GM19099 (cell line): ENCODE results near the gene RAB11B.

Source experiments
- POLR2A ChIP-seq: IDR thresholded peaks from 3 replicates; pipeline ENCODE4 v1.6.1; 2011; ENCODE audit warnings: low read depth; ENCODE audit not compliant: insufficient read length; ENCODE audit errors: extremely low read depth

Gene RAB11B

DNA sequence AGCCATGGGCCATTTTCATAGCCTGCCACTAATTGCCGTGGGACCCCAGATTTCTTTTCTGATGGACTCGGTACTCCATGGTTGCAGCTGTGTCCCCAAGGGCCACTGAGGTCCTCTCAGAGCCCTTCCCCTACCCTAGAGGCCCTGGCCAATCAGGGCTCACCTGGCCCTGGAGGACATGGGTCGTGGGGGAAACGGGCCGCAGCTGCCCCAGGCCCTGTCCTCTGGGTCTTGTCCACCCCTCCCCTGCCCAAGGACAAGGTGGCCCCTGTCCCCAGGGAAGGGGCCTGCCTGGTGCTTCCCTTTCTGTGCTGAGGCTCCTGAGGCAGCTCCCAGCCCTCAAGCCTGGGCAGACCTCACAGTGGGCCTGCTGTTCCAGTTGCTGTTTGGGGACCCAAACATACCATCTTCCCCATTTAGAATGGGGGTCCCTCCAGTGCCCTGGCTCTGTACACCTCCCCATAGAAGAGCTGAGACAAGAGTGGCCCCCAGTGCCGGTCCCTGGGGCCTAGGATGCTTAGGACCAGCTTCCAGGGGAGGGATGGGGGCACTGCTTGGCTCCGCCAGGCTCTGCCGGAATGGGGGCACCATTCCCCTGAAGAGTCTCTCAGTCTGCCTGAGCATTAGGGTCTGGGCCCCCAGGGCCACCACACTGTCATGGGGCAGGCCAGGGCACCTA lies 3.2 kb downstream of the RAB11B start:
- TF ChIP-seq POLR2A = no peak

DNA sequence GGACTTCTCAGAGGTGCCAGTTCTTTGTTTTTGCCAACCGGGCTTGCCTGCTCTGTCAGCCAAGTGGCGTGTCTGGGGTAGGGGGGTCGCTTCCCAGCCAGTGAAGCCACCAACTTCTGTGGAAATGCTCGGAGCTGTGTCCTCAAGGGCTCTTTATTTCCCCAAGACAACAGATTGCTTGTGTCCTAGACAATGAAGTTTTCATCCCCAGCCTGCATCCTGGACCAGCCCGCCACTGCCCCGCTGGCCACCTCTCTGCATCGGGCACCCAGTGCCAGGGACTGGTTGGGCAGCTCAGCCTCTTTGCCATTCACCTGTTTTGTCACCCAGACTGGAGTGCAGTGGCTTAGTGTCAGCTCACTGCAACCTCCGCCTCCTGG lies 3.7 kb downstream of the RAB11B start:
- TF ChIP-seq POLR2A = no peak

DNA sequence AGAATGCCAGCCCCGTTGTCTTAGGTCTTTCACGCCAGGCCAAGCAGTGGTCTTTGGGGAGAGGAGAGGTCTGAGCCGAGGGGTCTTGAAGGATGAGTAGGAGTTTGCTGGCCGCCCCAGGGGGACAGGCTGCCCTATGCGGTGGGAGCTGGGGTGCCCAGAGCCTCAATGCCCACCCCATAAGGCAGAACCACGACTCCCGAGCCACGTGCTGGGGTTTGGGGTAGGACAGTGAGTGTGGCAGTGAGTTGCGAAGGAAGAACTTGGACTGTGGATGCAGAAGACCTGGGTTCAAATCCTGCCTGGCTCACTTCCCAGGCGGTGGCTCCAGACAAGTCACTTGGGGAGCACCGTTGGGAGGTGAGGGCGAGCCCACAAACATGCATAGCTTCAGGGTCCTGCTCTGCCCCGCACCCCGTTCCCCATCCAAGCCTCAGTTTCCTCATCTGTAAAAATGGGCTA lies 5.5 kb downstream of the RAB11B start:
- TF ChIP-seq POLR2A = no peak

DNA sequence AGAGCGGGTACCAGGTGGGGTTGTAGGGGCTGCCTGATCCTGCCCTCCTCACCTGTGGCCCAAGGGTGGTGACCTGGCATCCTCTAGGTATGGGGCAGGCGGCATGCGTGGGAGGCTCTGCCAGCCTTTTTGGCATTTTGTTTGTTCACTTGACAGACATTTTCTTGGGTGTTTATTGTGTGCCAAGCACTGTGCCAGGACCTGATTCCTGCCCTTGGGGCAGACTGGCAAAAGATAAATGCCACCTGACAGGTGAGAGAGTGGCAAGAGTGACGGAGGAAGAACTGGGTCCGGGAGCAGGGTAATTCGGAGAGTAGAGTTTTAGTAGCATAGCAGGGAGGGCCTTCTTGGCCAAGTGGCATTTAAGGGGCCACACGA lies 6.0 kb downstream of the RAB11B start:
- no peak for TF ChIP-seq POLR2A

DNA sequence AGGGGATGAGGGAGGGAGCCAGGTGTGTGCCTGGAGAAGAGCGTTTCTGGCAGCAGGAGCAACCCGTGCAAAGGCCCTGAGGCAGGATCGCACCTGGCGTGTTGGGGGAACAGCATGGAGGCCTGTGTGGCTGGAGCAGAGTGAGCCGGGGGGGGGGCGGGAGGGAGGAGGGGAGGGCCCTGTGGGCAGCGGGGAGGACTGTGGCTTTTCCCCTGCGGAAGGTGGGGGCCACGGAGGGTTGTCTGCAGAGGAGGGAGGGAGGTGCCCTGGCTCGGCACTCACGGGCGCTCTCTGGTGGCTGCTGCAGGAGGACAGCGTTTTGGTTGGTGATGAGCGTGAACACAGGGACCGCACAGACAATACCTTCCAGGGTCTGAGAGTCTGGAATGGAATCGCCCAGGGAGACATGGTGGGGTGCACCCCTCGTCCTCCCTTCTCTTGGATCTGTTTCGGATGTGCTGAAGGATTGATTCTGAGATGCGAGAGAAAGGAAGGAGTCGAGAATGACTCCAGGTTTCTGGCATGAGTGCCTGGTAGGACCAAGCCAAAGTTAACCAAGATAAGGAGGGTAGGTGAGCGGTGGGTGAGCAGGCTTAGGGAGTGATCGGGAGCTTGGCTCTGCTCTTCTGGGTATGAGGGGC lies 6.5 kb downstream of the RAB11B start:
- no peak for TF ChIP-seq POLR2A

DNA sequence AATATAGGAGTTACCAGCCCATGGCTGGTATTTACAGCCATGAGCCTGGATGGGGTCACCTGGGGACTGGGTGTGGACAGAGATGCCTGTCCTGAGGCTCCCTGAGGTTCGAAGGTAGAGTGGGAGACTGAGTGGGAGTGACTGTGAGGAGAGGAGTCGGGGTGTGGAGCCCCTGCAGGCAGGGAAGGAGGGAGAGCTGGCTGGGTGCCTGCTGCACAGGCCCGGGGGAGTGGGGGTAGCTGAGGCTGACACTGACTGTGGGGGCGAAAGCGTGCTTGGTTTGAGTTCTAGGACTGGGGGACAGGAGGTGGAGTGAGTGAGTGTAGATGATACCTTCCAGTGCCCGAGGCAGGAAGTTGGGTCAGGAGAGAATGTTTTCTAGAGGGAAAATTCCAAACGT lies 7.1 kb downstream of the RAB11B start:
- TF ChIP-seq POLR2A = no peak

DNA sequence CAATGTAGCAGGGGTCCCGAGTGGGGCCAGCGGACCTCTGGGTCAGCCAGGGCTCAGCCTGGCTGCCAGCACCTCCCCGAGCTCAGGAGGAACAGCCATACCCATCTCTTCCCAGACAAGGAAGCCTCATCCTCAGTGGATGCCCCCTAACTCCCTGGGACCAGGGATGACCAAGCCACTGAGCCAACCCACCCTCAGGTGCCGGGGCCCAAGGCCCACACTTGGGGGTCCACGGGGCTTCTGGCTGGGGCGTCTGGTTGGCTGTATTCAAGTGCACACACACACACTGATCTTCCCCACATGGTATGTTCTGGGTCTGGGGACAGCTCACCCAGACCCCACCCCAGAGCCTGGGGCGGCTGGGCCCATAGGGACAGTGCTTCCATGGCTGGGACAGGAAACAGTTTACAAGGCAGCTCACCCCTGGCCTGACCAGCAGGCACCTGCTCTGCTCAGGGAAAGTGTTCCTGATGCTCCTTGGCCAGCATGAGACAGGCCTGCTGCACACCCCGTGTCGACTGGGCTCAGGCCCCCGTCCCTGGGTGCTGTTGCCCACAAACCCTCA lies 7.7 kb downstream of the RAB11B start:
- no peak for TF ChIP-seq POLR2A

DNA sequence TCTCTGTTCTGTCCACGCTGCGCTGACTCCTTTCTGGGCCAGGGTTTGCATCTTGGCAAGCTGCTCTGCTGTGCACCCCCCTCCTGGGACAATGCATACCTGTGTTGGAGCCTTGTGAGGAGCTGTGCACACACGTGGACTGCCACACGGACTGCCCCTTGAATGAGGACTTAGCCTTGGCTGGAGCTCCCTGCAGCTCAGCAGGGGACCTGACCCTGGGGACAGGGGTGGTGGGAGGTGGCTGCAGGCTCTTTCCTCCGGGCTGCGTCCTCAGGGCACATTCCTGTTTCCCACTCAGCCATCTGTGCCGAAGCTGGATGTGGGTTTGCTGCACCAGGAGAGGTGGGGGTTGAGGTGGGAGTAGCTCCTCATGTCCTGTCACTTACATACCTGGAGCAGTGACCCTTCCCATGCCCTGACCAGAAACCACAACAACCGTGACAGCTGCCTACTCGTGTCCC lies 8.2 kb downstream of the RAB11B start:
- TF ChIP-seq POLR2A = no peak

DNA sequence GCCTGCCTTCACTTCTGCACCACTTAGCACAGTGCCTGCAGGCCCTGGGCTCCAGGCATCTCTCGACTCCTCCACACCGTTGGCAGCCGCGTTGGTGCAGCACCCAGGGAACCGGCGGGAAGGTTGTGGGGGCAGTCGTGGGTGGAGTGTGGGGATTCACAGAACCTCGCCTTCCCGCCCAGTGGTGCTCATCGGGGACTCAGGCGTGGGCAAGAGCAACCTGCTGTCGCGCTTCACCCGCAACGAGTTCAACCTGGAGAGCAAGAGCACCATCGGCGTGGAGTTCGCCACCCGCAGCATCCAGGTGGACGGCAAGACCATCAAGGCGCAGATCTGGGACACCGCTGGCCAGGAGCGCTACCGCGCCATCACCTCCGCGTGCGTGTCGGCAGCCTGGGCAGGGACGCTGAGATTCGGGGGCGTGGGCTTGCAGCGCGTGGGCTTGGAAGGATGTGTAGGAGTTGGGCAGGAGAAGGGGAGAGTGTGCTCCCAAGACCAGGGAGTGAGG lies 9.6 kb downstream of the RAB11B start:
- no peak for TF ChIP-seq POLR2A

DNA sequence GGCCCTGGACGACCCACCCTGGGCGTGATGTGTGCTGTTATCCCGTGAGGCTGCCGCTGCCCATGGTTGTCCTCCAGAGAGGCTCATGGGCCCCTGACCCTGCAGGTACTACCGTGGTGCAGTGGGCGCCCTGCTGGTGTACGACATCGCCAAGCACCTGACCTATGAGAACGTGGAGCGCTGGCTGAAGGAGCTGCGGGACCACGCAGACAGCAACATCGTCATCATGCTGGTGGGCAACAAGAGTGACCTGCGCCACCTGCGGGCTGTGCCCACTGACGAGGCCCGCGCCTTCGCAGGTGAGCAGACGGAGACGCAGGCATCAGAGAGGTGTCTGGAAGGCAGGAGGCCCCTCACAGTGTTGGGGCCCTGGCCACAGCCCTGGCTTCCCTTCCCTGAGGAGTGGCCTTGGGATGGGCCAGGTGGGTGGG lies 11.8 kb downstream of the RAB11B start:
- no peak for TF ChIP-seq POLR2A

DNA sequence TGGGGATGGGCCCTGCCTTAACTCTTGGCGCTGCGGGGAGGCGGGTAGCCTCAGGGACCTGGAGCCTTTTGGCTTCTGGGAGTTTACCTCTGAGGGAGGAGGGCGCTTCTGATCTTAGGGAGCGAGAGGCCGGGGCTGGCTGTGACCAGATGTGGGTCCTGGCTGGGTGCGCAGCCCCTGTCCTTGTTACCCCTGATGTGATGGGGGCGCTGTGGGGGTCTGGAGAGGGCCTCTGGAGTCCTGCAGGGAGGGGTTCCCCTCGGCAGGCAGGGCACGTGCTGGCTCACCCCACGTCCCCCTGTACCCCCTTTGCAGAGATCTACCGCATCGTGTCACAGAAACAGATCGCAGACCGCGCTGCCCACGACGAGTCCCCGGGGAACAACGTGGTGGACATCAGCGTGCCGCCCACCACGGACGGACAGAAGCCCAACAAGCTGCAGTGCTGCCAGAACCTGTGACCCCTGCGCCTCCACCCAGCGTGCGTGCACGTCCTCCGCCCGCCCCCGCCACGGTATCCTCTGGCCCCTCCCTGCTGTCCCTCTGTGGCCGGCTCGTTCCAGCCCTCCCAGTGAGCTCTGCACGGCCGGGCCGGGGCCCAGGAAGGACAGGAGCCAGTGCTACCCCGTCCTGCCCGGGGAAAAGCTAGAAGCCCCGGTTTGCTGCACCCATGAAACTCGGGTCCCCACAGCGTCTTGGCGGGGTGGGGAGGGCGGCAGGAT lies 13.1 kb downstream of the RAB11B start:
- no peak for TF ChIP-seq POLR2A

DNA sequence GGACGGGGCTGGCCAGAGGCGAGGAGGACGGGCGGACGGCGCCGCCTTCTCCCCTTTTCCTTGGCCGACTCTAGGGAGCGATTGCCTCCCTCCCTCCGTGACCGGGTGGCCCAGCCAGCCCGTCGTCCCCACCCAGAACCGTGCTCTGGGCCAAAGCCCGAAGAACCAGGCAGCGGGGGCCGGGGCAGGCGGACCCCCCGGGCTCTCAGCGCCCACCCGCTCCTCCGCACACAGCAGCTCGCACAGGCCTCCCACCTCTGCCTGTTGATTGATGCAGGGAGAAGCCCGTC lies 13.6 kb downstream of the RAB11B start:
- TF ChIP-seq POLR2A = no peak

DNA sequence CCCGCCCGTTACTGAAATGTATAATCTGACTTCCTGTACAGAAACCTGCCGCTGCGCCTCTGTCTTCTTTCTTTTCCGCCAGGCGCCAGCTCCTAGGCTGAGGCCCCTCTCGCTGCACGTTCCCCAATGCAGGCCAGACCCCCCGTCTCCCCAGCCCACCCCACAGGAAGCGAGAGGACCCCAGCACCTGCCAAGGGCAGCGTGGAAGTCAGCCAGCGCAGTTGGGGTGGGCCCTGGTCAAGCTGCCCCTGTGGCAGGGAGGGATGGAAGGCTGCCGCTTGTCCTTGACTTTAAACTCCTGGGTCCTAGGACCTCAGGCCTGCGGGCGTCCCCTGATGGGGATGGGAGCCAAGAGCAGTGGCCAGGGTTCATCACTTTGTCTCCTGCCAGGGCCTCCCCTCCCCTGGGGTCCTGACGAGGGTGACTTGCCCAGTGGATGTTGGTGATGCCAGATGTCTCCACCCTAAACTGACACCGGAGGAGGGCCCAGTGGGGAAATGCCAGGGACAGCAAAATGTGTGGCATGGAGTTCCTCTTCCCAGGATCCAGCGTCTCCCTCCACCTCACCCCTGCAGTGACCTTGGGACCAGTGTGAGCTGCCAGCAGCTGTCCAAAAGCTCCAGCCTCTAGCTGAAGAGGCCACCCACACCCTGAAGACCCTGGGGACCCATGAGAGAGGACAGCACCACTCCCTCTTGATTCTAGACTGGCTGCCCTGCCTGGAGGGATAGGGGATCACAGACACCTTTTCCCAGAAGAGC lies 14.4 kb downstream of the RAB11B start:
- no peak for TF ChIP-seq POLR2A

DNA sequence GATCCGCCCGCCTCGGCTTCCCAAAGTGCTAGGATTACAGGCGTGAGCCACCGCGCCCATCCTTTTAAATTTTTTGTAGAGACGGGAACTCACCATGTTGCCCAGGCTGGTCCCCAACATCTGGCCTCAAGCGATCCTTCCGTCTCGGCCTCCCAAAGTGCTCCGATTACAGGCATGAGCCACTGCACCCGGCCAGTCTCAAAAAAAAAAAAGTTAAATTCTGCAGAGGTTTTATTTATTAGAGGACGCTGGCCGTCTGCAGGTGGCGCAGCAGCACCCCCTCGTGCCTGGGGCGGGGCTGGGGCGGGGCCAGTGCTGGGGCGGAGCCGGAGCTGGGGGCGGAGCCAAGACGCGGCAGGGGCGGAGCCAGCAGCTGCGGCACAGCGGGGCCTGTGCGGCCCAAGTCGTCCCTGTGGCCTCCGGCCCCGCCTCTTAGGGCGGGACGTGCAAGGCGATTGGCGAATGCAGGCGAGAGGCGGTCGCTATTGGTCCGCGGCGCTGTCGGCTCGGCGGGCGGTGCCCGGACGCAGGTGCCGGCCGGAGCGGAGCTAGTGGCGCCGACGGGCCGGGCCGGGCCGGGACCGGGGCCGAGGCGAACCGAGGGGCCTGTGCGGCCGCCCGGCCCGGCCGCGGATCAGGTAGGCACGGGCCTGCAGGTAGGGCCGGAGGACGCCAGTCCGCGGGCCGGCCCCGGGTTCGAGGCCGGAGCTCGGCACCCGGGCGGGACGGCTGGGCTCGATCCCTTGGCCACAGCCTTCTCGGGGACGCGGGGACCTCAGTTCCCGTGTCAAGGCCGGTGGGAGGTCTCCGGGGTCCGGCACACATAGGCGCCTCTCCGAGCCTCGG lies 22.8 kb downstream of the RAB11B start, which contains the start of gene MARCHF2:
TSS of gene MARCHF2 (plus strand) at position 523 of the 846 bp plus-strand sequence. CDS start 8,536 bp downstream, outside the sequence.
- TF ChIP-seq POLR2A = peak; percentile 66
